Esophagus squamous epithelium (tissue), 5 donors: ENCODE data around the gene TTYH3. TPM values are rescaled to one million over a fixed set of nuclear protein-coding genes. Genes with fewer than 3 reads are reported as not detected.

ENCODE experiments used
- DNase-seq: peaks from one replicate; lab custom pipeline; 2025; lab: John Stamatoyannopoulos, UW
- H3K27ac ChIP-seq, 4 donors: fragments of 200-600 bp; sonication (generic); one replicate each; pipeline ENCODE4 v1.5.1; 2016 to 2019; ENCODE audit warnings: mild to moderate bottlenecking in 1 of 4
- H3K27me3 ChIP-seq, 4 donors: fragments of 200-600 bp; sonication (generic); 1 replicate in 3 of 4; 2 replicates in 1 of 4; pipeline versions ENCODE4 v1.5.1 to v1.6.0; 2017 to 2021; ENCODE audit warnings: antibody characterized with exemption in 1 of 4
- H3K36me3 ChIP-seq, 3 donors: fragments of 200-600 bp; sonication (generic); one replicate each; pipeline ENCODE4 v1.5.1; 2016 to 2019
- H3K4me1 ChIP-seq, 3 donors: fragments of 200-600 bp; sonication (generic); one replicate each; pipeline ENCODE4 v1.5.1; 2017 to 2019
- H3K4me3 ChIP-seq, 4 donors: fragments of 200-600 bp; sonication (generic); 1 replicate in 3 of 4; 2 replicates in 1 of 4; pipeline ENCODE4 v1.5.1; 2016 to 2019; ENCODE audit warnings: mild to moderate bottlenecking in 2 of 4, moderate library complexity in 1 of 4
- H3K9me3 ChIP-seq, 3 donors: fragments of 200-600 bp; sonication (generic); one replicate each; pipeline ENCODE4 v1.5.1; 2016 to 2019
- CTCF ChIP-seq, 6 experiments: fragments of 450-650 bp in 4 of 6; fragments of 200-600 bp in 2 of 6; sonication (generic) in 2 of 6; IDR thresholded peaks; one replicate each; pipeline ENCODE4 v1.5.1; 2016 to 2019; ENCODE audit warnings: antibody characterized with exemption in 6 of 6, mild to moderate bottlenecking in 4 of 6, moderate library complexity in 4 of 6
- POLR2A ChIP-seq, 4 donors: fragments of 450-650 bp; IDR thresholded peaks; one replicate each; pipeline ENCODE4 v1.6.1; 2017; ENCODE audit warnings: antibody characterized with exemption in 4 of 4, mild to moderate bottlenecking in 4 of 4, moderate library complexity in 3 of 4
- WGBS, 2 donors: methylation state at CpG; one replicate each; pipeline ENCODE4 v1.1.5; 2018; 5-methylcytosine and 5-hydroxymethylcytosine counted together
- intact Hi-C: fragments of 100-400 bp; cut with DNase I; formaldehyde crosslinking; loops from one replicate; pipeline ENCODE4 v1.15.0; 2022
- total RNA-seq, 4 donors: library from RNA; depleted of rRNA; stranded (reverse); fragments of >200 nt; gene quantifications; one replicate each; pipeline ENCODE4 v1.1.0, GENCODE V29; 2016
- donor health status: DM: yes; HTN: yes; CAD: no.

TTYH3 gene
- total RNA-seq, 4 donors from 2014 or later, result 4.7 to 23.1 (median 10.2) TPM

- no peak overlapping the region for H3K4me3 ChIP-seq
- H3K27ac ChIP-seq, result no peak overlapping the region
- no peak for TF ChIP-seq POLR2A (IDR thresholded peaks at IDR 0.05)
- no peak for TF ChIP-seq CTCF (IDR thresholded peaks at IDR 0.05)
- 74 to 80% methylated on average over 14 to 22 of the region's 22 CpGs for whole genome bisulfite sequencing, 2 donors
- intact Hi-C loops, result no loop called here
- DNase-seq, result no peak
- H3K27me3 ChIP-seq, result no peaks in the 10 kb centered on the region
- no peaks in the 10 kb centered on the region for H3K9me3 ChIP-seq
- peaks cover 14 to 92% (median 21%) of the 10 kb centered on the region in 3 donors for H3K36me3 ChIP-seq
- no peaks in the 10 kb centered on the region for H3K4me1 ChIP-seq
Measured at GRCh38 chr7:2596464-2597272, 35.1 kb upstream of the TTYH3 start.

- Histone ChIP-seq H3K27me3 (no peaks in the 10 kb centered on the region), H3K4me1 (no peaks in the 10 kb centered on the region), H3K9me3 (no peaks in the 10 kb centered on the region), H3K4me3 (no peak overlapping the region), H3K27ac (no peak overlapping the region), H3K36me3 (peaks cover 14 to 91% (median 21%) of the 10 kb centered on the region in 3 donors)
- TF ChIP-seq CTCF (IDR thresholded peaks at IDR 0.05) (no peak), POLR2A (IDR thresholded peaks at IDR 0.05) (no peak)
- no peak for DNase-seq
- intact Hi-C loops, result no loop called here
- 88 to 94% methylated on average over 5 to 11 of the region's 13 CpGs for WGBS, 2 donors
Measured at GRCh38 chr7:2597273-2597640, 34.5 kb upstream of the TTYH3 start.

- no peaks in the 10 kb centered on the region for H3K9me3 ChIP-seq
- intact Hi-C loops, result no loop called here
- no peak for DNase-seq
- no peak for TF ChIP-seq POLR2A (IDR thresholded peaks at IDR 0.05)
- TF ChIP-seq CTCF (IDR thresholded peaks at IDR 0.05), result no peak
- no peak overlapping the region for H3K27ac ChIP-seq
- H3K36me3 ChIP-seq, result peaks cover 9 to 86% (median 13%) of the 10 kb centered on the region in 3 donors
- WGBS, 2 donors, result 91 to 92% methylated on average over 11 to 14 of the region's 29 CpGs
- no peaks in the 10 kb centered on the region for H3K27me3 ChIP-seq
- no peak overlapping the region for H3K4me3 ChIP-seq
- H3K4me1 ChIP-seq, result no peaks in the 10 kb centered on the region
Measured at GRCh38 chr7:2598154-2598823, 33.5 kb upstream of the TTYH3 start.

GRCh38 chr7:2601065-2601464 lies 30.7 kb upstream of the TTYH3 start:
- WGBS, 2 donors, result 74 to 78% methylated on average over 5 to 8 of the region's 9 CpGs
- no peak overlapping the region for H3K27ac ChIP-seq
- intact Hi-C loops, result no loop called here
- H3K36me3 ChIP-seq, result peaks cover 0 to 73% (median 10%) of the 10 kb centered on the region in 3 donors
- TF ChIP-seq POLR2A (IDR thresholded peaks at IDR 0.05), result no peak
- TF ChIP-seq CTCF (IDR thresholded peaks at IDR 0.05), result no peak
- no peaks in the 10 kb centered on the region for H3K9me3 ChIP-seq
- no peak for DNase-seq
- no peaks in the 10 kb centered on the region for H3K27me3 ChIP-seq
- H3K4me1 ChIP-seq, result no peaks in the 10 kb centered on the region
- H3K4me3 ChIP-seq, result no peak overlapping the region

- DNase-seq, result no peak
- TF ChIP-seq POLR2A (IDR thresholded peaks at IDR 0.05) (no peak), CTCF (IDR thresholded peaks at IDR 0.05) (no peak)
- intact Hi-C loops, result no loop called here
- Histone ChIP-seq H3K27me3 (no peaks in the 10 kb centered on the region), H3K9me3 (no peaks in the 10 kb centered on the region), H3K27ac (no peak overlapping the region), H3K36me3 (peaks cover 0 to 71% (median 9%) of the 10 kb centered on the region in 3 donors), H3K4me1 (peaks cover 0 to 7% (median 6%) of the 10 kb centered on the region in 3 donors), H3K4me3 (no peak overlapping the region)
- 89 to 92% methylated on average over 8 to 11 of the region's 11 CpGs for WGBS, 2 donors
Measured at GRCh38 chr7:2601907-2602306, 29.9 kb upstream of the TTYH3 start.
